ENCODE data around the gene ZNF699. TPM values are rescaled to one million over a fixed set of nuclear protein-coding genes. Genes with fewer than 3 reads are reported as not detected.

Gene ZNF699
- total and polyA plus RNA-seq, 10 of the 15 experiments (the other 5 are each of a cell fraction or from before 2014, with no cell fraction given), result 0.04 to 2.9 (median 1.7) TPM

DNA sequence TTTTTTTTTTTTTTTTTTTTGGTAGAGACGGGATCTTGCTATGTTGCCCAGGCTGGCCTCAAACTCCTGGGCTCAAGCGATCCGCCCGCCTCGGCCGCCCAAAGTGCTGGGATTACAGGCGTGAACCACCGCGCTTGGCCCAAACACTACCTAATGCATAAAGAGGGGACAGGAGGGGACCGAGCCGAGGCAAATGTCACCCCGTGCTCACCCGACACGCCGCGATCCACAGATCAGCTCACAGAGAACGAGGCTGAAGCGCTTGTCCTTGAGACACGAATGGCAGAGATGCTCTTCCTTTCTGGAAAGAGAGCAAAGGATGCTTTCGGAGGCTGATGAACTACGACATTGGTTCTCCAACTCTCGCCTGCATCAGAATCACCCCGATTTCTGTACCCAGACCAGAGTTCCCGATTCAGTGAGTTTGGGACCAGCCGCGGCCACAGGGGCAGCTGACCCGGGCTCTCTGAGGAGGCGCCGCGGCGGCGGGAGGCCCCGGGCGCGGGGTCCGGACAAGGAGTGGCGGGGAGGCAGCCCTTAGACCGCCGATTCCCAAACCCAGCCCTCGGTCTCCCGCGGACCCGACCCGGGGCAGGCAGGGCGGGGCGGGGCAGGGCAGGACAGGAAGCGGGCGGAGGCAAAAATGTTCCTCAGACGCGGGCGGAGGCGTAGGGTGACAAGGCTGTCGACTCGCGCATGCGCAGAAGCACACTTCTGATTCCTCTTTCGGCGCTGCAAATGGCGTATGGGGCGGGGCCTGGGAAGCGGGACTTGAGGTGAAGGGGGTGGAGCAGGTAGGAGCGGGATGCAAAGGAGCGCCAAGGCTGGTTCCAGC lies at the start of gene ZNF699 (continued):
- TF ChIP-seq, protein P1, sequence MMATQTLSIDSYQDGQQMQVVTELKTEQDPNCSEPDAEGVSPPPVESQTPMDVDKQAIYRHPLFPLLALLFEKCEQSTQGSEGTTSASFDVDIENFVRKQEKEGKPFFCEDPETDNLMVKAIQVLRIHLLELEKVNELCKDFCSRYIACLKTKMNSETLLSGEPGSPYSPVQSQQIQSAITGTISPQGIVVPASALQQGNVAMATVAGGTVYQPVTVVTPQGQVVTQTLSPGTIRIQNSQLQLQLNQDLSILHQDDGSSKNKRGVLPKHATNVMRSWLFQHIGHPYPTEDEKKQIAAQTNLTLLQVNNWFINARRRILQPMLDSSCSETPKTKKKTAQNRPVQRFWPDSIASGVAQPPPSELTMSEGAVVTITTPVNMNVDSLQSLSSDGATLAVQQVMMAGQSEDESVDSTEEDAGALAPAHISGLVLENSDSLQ (IDR thresholded peaks at IDR 0.05), result 0 out of 2 replicates have a peak, but pooled peaks have one; percentile 19
- TF ChIP-seq, protein P2, sequence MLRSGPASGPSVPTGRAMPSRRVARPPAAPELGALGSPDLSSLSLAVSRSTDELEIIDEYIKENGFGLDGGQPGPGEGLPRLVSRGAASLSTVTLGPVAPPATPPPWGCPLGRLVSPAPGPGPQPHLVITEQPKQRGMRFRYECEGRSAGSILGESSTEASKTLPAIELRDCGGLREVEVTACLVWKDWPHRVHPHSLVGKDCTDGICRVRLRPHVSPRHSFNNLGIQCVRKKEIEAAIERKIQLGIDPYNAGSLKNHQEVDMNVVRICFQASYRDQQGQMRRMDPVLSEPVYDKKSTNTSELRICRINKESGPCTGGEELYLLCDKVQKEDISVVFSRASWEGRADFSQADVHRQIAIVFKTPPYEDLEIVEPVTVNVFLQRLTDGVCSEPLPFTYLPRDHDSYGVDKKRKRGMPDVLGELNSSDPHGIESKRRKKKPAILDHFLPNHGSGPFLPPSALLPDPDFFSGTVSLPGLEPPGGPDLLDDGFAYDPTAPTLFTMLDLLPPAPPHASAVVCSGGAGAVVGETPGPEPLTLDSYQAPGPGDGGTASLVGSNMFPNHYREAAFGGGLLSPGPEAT (IDR thresholded peaks at IDR 0.05; ENCODE audit: low read depth), result 0 out of 2 replicates have a peak, but pooled peaks have one; percentile 31
- TF ChIP-seq TARDBP (IDR thresholded peaks at IDR 0.05; ENCODE audit: borderline replicate concordance) (no peak), ZZZ3 (IDR thresholded peaks at IDR 0.05; ENCODE audit: control insufficient read depth, insufficient read length, low read depth) (no peak), EED (IDR thresholded peaks at IDR 0.05; ENCODE audit: low read depth) (peak; percentile 50; the same call in 1 of the 2 replicates), NR2C1 (IDR thresholded peaks at IDR 0.05) (no peak), EGR1 (IDR thresholded peaks at IDR 0.05; ENCODE audit: borderline replicate concordance in 1 of 2, low read depth in 2 of 2, low read length in 2 of 2) (peak in 1 of 2 experiments; percentile 82; a peak in 2 of 3 replicates), ZNF274 (IDR thresholded peaks at IDR 0.05; ENCODE audit: insufficient read depth, insufficient read length) (no peak), NFYB (IDR thresholded peaks at IDR 0.05; ENCODE audit: insufficient read depth, low read depth, low read length) (no peak), CBX3 (IDR thresholded peaks at IDR 0.05; ENCODE audit: borderline replicate concordance, low read depth) (no peak), CBFB (IDR thresholded peaks at IDR 0.05; ENCODE audit: low read depth) (no peak), SMC3 (IDR thresholded peaks at IDR 0.05; ENCODE audit: borderline replicate concordance, low read length) (no peak), NFYA (IDR thresholded peaks at IDR 0.05; ENCODE audit: borderline replicate concordance, low read depth, low read length) (no peak), POLR2AphosphoS2 (IDR thresholded peaks at IDR 0.05; ENCODE audit: low read depth, low read length) (no peak), POLR2AphosphoS5 (IDR thresholded peaks at IDR 0.05; ENCODE audit: low read length) (peak; percentile 46; the same call in 1 of the 2 replicates), SMAD5 (IDR thresholded peaks at IDR 0.05; ENCODE audit: low read depth) (no peak), SREBF2 (IDR thresholded peaks at IDR 0.05; ENCODE audit: low read length) (no peak), CHD1 (IDR thresholded peaks at IDR 0.05; ENCODE audit: low read depth, low read length) (no peak), TAF1 (IDR thresholded peaks at IDR 0.05; ENCODE audit: borderline replicate concordance, low read depth, low read length) (0 out of 2 replicates have a peak, but pooled peaks have one; percentile 21), SPI1 (IDR thresholded peaks at IDR 0.05; ENCODE audit: borderline replicate concordance, insufficient read depth, low read depth, low read length) (no peak), ESRRA (IDR thresholded peaks at IDR 0.05; ENCODE audit: low read length) (no peak), RAD51 (IDR thresholded peaks at IDR 0.05) (no peak)
- TF ChIP-seq, protein P3, sequence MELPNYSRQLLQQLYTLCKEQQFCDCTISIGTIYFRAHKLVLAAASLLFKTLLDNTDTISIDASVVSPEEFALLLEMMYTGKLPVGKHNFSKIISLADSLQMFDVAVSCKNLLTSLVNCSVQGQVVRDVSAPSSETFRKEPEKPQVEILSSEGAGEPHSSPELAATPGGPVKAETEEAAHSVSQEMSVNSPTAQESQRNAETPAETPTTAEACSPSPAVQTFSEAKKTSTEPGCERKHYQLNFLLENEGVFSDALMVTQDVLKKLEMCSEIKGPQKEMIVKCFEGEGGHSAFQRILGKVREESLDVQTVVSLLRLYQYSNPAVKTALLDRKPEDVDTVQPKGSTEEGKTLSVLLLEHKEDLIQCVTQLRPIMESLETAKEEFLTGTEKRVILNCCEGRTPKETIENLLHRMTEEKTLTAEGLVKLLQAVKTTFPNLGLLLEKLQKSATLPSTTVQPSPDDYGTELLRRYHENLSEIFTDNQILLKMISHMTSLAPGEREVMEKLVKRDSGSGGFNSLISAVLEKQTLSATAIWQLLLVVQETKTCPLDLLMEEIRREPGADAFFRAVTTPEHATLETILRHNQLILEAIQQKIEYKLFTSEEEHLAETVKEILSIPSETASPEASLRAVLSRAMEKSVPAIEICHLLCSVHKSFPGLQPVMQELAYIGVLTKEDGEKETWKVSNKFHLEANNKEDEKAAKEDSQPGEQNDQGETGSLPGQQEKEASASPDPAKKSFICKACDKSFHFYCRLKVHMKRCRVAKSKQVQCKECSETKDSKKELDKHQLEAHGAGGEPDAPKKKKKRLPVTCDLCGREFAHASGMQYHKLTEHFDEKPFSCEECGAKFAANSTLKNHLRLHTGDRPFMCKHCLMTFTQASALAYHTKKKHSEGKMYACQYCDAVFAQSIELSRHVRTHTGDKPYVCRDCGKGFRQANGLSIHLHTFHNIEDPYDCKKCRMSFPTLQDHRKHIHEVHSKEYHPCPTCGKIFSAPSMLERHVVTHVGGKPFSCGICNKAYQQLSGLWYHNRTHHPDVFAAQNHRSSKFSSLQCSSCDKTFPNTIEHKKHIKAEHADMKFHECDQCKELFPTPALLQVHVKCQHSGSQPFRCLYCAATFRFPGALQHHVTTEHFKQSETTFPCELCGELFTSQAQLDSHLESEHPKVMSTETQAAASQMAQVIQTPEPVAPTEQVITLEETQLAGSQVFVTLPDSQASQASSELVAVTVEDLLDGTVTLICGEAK (IDR thresholded peaks at IDR 0.05; ENCODE audit: borderline replicate concordance), result no peak
- TF ChIP-seq, protein P4, sequence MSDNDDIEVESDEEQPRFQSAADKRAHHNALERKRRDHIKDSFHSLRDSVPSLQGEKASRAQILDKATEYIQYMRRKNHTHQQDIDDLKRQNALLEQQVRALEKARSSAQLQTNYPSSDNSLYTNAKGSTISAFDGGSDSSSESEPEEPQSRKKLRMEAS (IDR thresholded peaks at IDR 0.05; ENCODE audit: low read depth, low read length), result no peak
